NCI-H1436 (cell line): ENCODE data around the gene RNF223.
"Not testable (repeated sequence)": the region's sequence is repeated elsewhere in the genome, so short reads cannot be mapped to it uniquely, and the experiment has no call there.

Experiments used
- DNase-seq: peaks from one replicate; lab custom pipeline; 2025; lab: John Stamatoyannopoulos, UW

RNF223 gene

GRCh38 chr1:1109743-1110142 lies 35.6 kb upstream of the RNF223 start:
- no peak for DNase-seq

GRCh38 chr1:1106510-1107221 lies 32.6 kb upstream of the RNF223 start:
- DNase-seq: no peak

DNA sequence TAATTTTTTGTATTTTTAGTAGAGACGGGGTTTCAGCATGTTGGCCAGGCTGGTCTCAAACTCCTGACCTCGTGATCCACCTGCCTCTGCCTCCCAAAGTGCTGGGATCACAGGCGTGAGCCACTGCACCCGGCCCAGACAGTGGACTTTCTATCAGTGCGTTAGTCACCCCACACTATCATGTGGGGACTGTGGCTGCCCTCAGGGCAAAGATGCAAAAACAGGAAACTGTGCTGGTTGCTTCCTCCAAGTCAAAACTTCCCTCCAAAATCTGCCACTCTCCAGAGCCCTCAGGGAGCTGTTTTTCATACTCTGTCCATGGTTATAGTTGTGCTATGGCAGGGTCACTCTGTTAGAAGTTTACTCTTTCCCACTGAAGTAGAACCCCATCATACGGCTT lies 30.0 kb upstream of the RNF223 start:
- DNase-seq: not testable (repeated sequence)

DNA sequence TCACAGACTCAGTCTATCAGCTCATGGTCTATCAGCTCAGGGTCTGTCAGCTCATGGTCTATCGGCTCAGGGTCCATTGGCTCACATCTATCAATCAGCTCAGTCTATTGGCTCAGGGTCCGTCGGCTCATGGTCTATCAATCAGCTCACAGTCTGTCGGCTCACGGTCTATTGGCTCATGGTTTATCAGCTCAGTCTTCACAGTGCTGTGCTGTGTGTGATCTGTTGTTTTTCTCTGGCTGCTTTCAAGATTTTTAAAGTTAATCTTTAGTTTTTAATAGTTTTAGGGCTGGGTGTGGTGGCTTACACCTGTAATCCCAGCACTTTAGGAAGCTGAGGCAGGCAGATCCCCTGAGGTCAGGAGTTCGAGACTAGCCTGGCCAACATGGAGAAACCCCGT lies 27.4 kb upstream of the RNF223 start:
- DNase-seq: no peak

DNA sequence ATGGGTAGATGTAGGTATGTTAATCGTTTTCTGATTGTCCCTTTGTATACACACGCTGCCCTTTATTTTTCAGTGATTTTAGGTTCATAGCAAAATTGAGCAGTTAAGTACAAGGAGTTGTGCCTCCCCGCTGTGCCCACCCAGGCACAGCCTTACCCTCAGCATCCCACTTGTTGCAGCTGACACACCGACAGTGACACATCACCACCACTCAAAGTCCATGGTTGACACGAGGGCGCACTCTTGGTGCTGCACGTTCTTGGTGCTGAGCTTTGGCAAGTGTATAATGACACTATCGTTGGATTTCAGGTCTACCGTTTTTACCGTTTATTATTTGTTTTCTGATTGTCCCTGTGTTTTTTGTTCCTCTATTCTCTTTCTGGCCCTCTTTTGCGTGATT lies 26.2 kb upstream of the RNF223 start:
- no peak for DNase-seq

- no peak for DNase-seq
Measured at GRCh38 chr1:1099506-1100183, 25.5 kb upstream of the RNF223 start.

GRCh38 chr1:1098681-1099421 lies 24.7 kb upstream of the RNF223 start:
- no peak for DNase-seq

GRCh38 chr1:1096136-1096535 lies 22.0 kb upstream of the RNF223 start:
- not testable (repeated sequence) for DNase-seq

DNA sequence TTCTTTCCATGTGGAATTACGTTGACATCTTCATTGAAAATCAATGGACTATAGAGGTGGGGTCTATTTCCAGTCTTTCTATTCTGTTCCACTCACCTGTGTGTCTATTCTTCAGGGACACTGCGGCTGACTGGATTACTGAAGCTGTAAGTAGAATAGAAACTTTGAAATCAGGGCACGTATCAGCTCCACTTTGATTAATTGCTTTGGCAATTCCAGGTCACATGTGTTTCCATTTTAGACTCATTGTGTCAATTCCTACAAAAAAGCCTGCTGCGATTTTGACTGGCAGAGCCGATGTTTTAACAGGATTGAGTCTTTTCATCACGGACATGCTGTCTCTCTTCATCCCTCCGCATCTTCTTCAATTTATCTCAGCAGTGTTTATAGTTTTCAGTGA lies 20.9 kb upstream of the RNF223 start:
- no peak for DNase-seq

DNA sequence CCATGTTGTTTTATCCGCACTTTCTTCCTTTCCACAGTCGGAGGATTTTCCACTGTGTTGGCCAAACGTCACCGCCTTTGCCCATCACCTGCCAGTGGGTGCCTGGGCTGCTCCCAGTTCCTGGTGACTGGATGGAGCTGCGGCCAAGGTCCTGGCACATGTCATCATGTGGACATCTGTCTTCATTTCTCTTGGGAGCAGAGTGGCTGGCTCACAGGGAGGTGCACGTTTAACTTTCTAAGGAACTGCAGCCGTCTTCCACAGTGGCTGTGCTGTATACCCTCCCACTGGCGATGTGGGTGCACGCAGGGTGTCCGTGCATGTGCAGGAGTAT lies 19.5 kb upstream of the RNF223 start:
- DNase-seq: no peak

DNA sequence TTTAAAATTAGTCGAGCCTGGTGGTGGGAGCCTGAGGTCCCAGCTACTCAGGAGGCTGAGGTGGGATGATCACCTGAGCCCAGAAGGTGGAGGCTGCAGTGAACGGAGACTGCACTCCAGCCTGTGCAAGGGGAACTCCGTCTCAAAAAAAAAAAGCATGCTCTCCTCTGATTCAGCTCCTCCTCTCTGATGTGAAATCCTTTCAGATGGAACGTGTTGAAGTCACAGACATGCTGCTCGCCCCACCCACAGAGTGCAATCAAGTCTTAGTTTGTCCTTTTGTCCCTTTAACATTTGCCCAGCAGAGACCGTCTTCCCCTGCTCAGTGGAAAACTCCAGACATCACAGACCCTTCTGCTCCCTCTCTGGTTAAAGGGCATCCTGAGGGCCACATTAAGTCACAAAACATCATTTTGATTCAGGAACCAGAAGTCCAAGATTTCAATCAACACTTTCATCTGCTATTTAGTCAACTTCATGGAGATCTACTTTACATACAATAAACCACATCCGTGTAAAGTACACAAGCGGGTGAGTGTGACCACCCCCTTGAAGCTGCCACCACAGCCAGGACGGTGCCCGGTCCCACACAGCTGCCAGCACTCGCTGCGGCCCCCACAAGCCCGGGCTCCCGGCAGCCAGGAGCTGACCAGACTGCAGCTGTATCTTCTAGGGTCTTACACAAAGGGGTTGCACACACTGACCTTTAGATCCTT lies 18.9 kb upstream of the RNF223 start:
- DNase-seq: no peak

- DNase-seq: no peak
Measured at GRCh38 chr1:1092149-1092855, 18.2 kb upstream of the RNF223 start.

DNA sequence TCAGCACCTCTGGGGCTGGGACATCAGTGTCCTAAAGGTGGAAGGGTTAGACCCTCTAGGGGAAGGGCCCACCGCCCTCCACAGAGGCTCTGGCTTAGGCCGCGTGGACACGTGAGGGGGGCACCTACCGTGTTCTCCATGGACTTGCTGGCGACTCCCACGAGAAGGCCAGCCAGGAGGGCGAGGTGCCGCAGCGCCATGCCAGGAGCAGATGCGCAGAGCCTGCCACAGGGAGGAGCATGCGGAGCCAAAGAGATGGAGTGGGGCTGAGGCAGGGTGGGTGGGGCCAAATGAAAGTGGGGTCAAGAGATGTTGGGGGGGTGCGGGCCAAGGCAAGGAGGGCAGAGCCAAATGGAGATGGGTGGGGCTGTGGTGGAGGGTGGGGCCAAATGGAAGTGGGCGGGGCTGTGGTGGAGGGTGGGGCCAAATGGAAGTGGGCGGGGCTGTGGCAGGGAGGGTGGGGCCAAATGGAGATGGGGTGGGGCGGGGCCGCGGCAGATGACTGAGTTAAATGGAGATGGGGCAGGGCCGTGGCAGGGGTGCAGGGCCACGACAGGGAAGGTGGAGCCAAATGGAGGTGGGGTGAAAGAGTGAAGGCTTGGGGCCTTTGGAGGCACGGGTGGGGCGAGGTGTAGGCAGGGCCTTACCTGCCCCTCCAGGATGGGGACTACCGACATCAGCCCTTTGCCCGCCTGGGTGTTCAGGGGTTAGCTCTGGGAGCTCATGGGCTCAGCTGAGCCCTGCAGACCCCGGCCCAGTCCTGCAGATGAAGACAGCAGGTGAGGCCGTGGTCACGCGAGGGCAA lies 17.4 kb upstream of the RNF223 start:
- DNase-seq: no peak

- no peak for DNase-seq
Measured at GRCh38 chr1:1090424-1091343, 16.6 kb upstream of the RNF223 start.

DNA sequence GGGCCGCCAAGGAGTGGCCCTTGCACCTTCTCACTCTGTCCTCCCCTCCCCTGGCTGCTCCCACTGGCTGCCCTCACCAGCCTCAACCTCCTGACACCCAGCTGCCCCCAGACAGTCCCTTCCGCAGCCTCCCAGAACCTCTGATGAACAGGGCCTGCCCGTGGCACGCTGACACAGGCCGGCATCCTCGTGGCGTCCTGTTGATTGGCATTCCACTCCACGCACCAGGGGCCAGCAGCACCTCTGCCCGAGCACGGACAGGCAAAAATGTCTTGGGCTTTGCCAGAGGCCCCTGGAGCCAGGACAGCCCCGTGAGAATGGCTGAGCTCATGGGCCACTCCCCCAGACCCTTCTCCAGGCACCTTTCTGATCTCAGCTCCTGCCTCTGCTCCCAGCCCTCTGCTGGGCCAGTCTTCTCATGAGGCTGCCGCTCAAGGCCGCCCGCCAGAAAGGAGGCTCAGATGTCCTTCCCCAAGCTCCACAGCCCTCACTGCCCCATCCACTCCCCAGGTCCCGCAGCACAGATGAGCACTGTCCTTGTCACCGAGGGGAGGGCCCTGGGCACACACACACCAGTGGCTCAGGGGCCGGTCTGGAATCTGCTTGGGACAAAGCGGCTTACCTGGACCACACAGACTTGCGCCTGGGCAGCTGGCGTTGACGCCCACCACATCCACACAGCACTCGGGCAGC lies 15.8 kb upstream of the RNF223 start:
- no peak for DNase-seq

DNA sequence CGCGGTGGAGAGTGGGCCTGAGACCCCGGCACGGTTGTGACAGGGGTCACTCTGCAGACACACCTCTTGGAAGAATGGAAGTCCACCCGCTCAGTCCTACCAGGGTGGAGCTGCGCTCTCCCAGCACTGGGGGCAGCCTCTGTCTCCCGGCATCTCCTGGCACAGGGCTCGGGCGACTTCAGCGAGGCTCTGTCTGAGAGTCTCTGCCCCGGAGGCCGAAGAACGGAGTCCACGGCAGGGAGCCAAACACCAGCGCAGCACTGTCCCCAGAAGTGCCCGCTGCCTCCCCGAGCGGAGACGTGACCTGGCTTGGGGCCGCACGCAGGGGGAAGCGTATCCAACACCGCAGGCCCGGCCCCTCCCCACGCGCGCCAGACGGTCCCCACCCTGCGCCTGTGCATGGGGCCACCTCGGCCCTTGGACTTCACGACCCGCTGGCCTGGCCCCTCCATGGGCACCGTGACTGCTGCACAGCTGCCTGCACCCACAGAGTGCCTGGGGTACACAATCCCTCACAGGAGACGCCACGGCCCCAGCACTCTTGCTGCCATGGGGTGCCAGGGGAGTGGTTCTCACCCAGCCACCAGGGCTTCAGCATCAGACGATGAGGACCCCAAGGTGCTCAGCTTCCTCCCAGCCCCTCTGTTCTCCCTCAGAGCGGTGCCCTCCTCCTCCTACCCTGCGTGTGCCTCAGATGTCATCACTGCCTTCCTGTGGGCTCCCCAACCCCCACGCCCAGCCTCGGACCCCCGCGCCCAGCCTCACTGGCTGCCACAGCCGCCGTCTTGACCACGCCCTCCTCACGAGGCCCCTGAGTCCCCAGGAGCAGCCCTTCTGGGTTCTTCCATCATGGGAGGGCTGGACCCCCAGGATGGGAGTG lies 14.9 kb upstream of the RNF223 start:
- no peak for DNase-seq

GRCh38 chr1:1088029-1088800 lies 14.1 kb upstream of the RNF223 start:
- no peak for DNase-seq
